H9 (cell line): ENCODE results near the gene PRKCZ. TPM values are rescaled to one million over a fixed set of nuclear protein-coding genes. Genes with fewer than 3 reads are reported as not detected.

Experiments
- DNase-seq: peaks from one replicate; pipeline ENCODE4 v3.0.0-alpha.2; 2017
- H2AFZ ChIP-seq: one replicate; pipeline ENCODE4 v1.6.1; 2013; ENCODE audit warnings: mild to moderate bottlenecking, low read length, control low read depth, moderate library complexity
- H2AK5ac ChIP-seq: 2 replicates; pipeline ENCODE4 v1.6.1; 2013; ENCODE audit warnings: low read length, control low read depth, mixed read lengths; ENCODE audit not compliant: insufficient read length
- H2BK120ac ChIP-seq: one replicate; pipeline ENCODE4 v1.6.1; 2013; ENCODE audit warnings: low read depth, mild to moderate bottlenecking, low read length, control low read depth, inconsistent platforms; ENCODE audit not compliant: poor library complexity, severe bottlenecking
- H2BK12ac ChIP-seq: 2 replicates; pipeline ENCODE4 v1.6.1; 2013; ENCODE audit warnings: low read length, control low read depth, mixed read lengths, low read depth; ENCODE audit not compliant: insufficient read length
- H2BK15ac ChIP-seq: 2 replicates; pipeline ENCODE4 v1.6.1; 2013; ENCODE audit warnings: low read depth, low read length, control low read depth
- H2BK20ac ChIP-seq: one replicate; pipeline ENCODE4 v1.6.1; 2013; ENCODE audit warnings: low read depth, mild to moderate bottlenecking, low read length, control low read depth, inconsistent platforms; ENCODE audit not compliant: poor library complexity, severe bottlenecking
- H2BK5ac ChIP-seq: 2 replicates; pipeline ENCODE4 v1.6.1; 2013; ENCODE audit warnings: low read length, control low read depth, mixed read lengths; ENCODE audit not compliant: insufficient read length
- H3K14ac ChIP-seq: 2 replicates; pipeline ENCODE4 v1.6.1; 2013; ENCODE audit warnings: low read length, control low read depth; ENCODE audit not compliant: insufficient read depth
- H3K18ac ChIP-seq: 2 replicates; pipeline ENCODE4 v1.6.1; 2013; ENCODE audit warnings: low read depth, mild to moderate bottlenecking, mixed read lengths, low read length, control low read depth; ENCODE audit not compliant: insufficient read length
- H3K23ac ChIP-seq: 2 replicates; pipeline ENCODE4 v1.6.1; 2013; ENCODE audit warnings: low read length, control low read depth, mixed read lengths, low read depth; ENCODE audit not compliant: insufficient read length
- H3K23me2 ChIP-seq: 2 replicates; pipeline ENCODE4 v1.6.1; 2013; ENCODE audit warnings: low read depth, mild to moderate bottlenecking, mixed read lengths, low read length, control low read depth; ENCODE audit not compliant: insufficient read length, poor library complexity, severe bottlenecking
- H3K27ac ChIP-seq: 2 replicates; pipeline ENCODE4 v1.5.1; 2013; ENCODE audit warnings: low read length, control low read depth, mixed read lengths, low read depth; ENCODE audit not compliant: insufficient read length
- H3K27me3 ChIP-seq: 2 replicates; pipeline ENCODE4 v1.6.1; 2013; ENCODE audit warnings: low read length, control low read depth, inconsistent platforms; ENCODE audit not compliant: insufficient read depth
- H3K4ac ChIP-seq: 2 replicates; pipeline ENCODE4 v1.6.1; 2013; ENCODE audit warnings: low read depth, mild to moderate bottlenecking, control low read depth, inconsistent platforms, low read length, moderate library complexity
- H3K4me1 ChIP-seq: 2 replicates; pipeline ENCODE4 v1.6.1; 2013; ENCODE audit warnings: low read length, control low read depth, inconsistent platforms; ENCODE audit not compliant: insufficient read depth
- H3K4me2 ChIP-seq: 2 replicates; pipeline ENCODE4 v1.6.1; 2013; ENCODE audit warnings: low read length, control low read depth, mixed read lengths; ENCODE audit not compliant: insufficient read length, insufficient read depth
- H3K56ac ChIP-seq: 2 replicates; pipeline ENCODE4 v1.6.1; 2013; ENCODE audit warnings: low read depth, mild to moderate bottlenecking, mixed read lengths, low read length, control low read depth; ENCODE audit not compliant: insufficient read length
- H3K79me1 ChIP-seq: 2 replicates; pipeline ENCODE4 v1.6.1; 2013; ENCODE audit warnings: low read depth, mild to moderate bottlenecking, moderate library complexity, low read length, control low read depth, inconsistent platforms; ENCODE audit not compliant: insufficient read depth, poor library complexity, severe bottlenecking
- H3K79me2 ChIP-seq: 2 replicates; pipeline ENCODE4 v1.6.1; 2013; ENCODE audit warnings: low read length, control low read depth, inconsistent platforms; ENCODE audit not compliant: insufficient read depth
- H3K9ac ChIP-seq: 2 replicates; pipeline ENCODE4 v1.6.1; 2013; ENCODE audit warnings: low read length, control low read depth, mixed read lengths; ENCODE audit not compliant: insufficient read length; ENCODE audit errors: extremely low read depth
- H3K9me3 ChIP-seq: one replicate; pipeline ENCODE4 v1.6.1; 2013; ENCODE audit warnings: low read depth, low read length, inconsistent platforms; ENCODE audit not compliant: control insufficient read depth
- H3T11ph ChIP-seq: one replicate; pipeline ENCODE4 v1.6.1; 2013; ENCODE audit warnings: mild to moderate bottlenecking, low read length, control low read depth, inconsistent platforms
- H4K20me1 ChIP-seq: one replicate; pipeline ENCODE4 v1.6.1; 2013; ENCODE audit not compliant: control insufficient read depth, insufficient read length, insufficient read depth
- H4K5ac ChIP-seq: 2 replicates; pipeline ENCODE4 v1.6.1; 2013; ENCODE audit warnings: low read depth, mild to moderate bottlenecking, mixed read lengths, low read length, control low read depth; ENCODE audit not compliant: insufficient read length
- H4K8ac ChIP-seq: replicated peaks from 2 replicates; pipeline ENCODE4 v1.6.1; 2013; ENCODE audit warnings: low read length, control low read depth, mixed read lengths, low read depth; ENCODE audit not compliant: insufficient read length
- H4K91ac ChIP-seq: 2 replicates; pipeline ENCODE4 v1.6.1; 2013; ENCODE audit warnings: low read depth, mild to moderate bottlenecking, moderate library complexity, mixed read lengths, low read length, control low read depth; ENCODE audit not compliant: insufficient read length
- H3K27ac Mint-ChIP-seq, 3 experiments: 2 replicates in 2 of 3; 3 replicates in 1 of 3; pipeline ENCODE4 v1.8.0; 2020 to 2021; ENCODE audit warnings: mixed read lengths in 3 of 3, mild to moderate bottlenecking in 1 of 3, moderate library complexity in 1 of 3
- H3K27me3 Mint-ChIP-seq: 2 replicates; pipeline ENCODE4 v1.8.0; 2021; ENCODE audit warnings: low read depth, mild to moderate bottlenecking, moderate library complexity, mixed read lengths
- H3K36me3 Mint-ChIP-seq, 3 experiments: 2 replicates in 2 of 3; 3 replicates in 1 of 3; pipeline ENCODE4 v1.8.0; 2020 to 2021; ENCODE audit warnings: low read depth in 3 of 3, mixed read lengths in 3 of 3; ENCODE audit not compliant: insufficient read depth in 1 of 3
- H3K4me1 Mint-ChIP-seq, 2 experiments: 2 replicates each; pipeline ENCODE4 v1.8.0; 2020; ENCODE audit warnings: mixed read lengths in 2 of 2
- H3K4me3 Mint-ChIP-seq, 2 experiments: 2 replicates in 1 of 2; 3 replicates in 1 of 2; pipeline ENCODE4 v1.8.0; 2020 to 2021; ENCODE audit warnings: mild to moderate bottlenecking in 2 of 2, mixed read lengths in 2 of 2, moderate library complexity in 1 of 2
- H3K9me3 Mint-ChIP-seq, 2 experiments: 2 replicates in 1 of 2; 3 replicates in 1 of 2; pipeline ENCODE4 v1.8.0; 2020; ENCODE audit warnings: mild to moderate bottlenecking in 2 of 2, mixed read lengths in 2 of 2, moderate library complexity in 1 of 2
- CTCF ChIP-seq: fragments of 200-600 bp; sonication (generic); conservative IDR thresholded peaks from 3 replicates; pipeline ENCODE4 v1.8.0; 2021; ENCODE audit warnings: antibody characterized with exemption, mild to moderate bottlenecking
- WGBS: extraction: QIAGEN DNeasy Blood & Tissue Kit; methylation state at CpG from one replicate; pipeline ENCODE4 v1.1.7; 2013; ENCODE audit warnings: missing lambda C conversion rate, low lambda C conversion rate, mixed read lengths; ENCODE audit not compliant: insufficient read length; ENCODE audit errors: extremely low coverage; 5-methylcytosine and 5-hydroxymethylcytosine counted together
- total RNA-seq: library from RNA; stranded (reverse); gene quantifications from 2 replicates; pipeline ENCODE4 v1.2.1, GENCODE V29; 2021

PRKCZ gene
- total RNA-seq, 1 experiment from 2014 or later: 48.4 TPM

GRCh38 chr1:2175681-2176454, 125.7 kb downstream of the PRKCZ start:
- Mint-ChIP-seq H3K27me3 (no peaks in the 10 kb centered on the region), H3K36me3 (peaks cover 15 to 54% (median 49%) of the 10 kb centered on the region in 3 experiments; a peak in 6 of 7 replicates), H3K27ac (peak overlapping the region in 2 of 3 experiments; percentile 14 to 28; a peak in 3 of 7 replicates), H3K4me3 (no peak overlapping the region; a peak in 1 of 5 replicates), H3K9me3 (no peaks in the 10 kb centered on the region), H3K4me1 (peaks cover 2 to 8% of the 10 kb centered on the region in 2 experiments; a peak in 2 of 4 replicates)
- Histone ChIP-seq H3K4ac (no peak overlapping the region), H3K56ac (no peak overlapping the region), H3K79me1 (no peaks in the 10 kb centered on the region), H2BK20ac (no peak overlapping the region), H4K8ac (no peak overlapping the region), H2BK12ac (no peak overlapping the region), H3K23ac (no peak overlapping the region), H3K4me2 (no peak overlapping the region), H2BK5ac (no peak overlapping the region), H3T11ph (no peak overlapping the region), H4K5ac (no peak overlapping the region), H4K20me1 (no peaks in the 10 kb centered on the region), H2BK120ac (no peak overlapping the region), H3K18ac (no peak overlapping the region), H2AFZ (no peak overlapping the region), H3K27me3 (no peaks in the 10 kb centered on the region), H3K14ac (no peak overlapping the region), H4K91ac (no peak overlapping the region), H3K79me2 (no peaks in the 10 kb centered on the region), H3K27ac (no peak overlapping the region), H2AK5ac (no peak overlapping the region), H3K9me3 (no peaks in the 10 kb centered on the region), H3K4me1 (no peaks in the 10 kb centered on the region), H3K9ac (no peak overlapping the region), H2BK15ac (no peak overlapping the region), H3K23me2 (no peaks in the 10 kb centered on the region)
- TF ChIP-seq CTCF: no peak
- no peak for DNase-seq
- WGBS: no CpG with 5 or more reads among the region's 42 CpGs
